HG03060 (cell line): ENCODE measurements around the gene CRY2.

ENCODE experiments used
- ATAC-seq: cut with Tn5 transposase; IDR thresholded peaks from one replicate; pipeline ENCODE4 v1.9.1; 2021; ENCODE audit warnings: low read depth, moderate number of reproducible peaks; ENCODE audit not compliant: unreplicated experiment

CRY2 gene

GRCh38 chr11:45913942-45914635 is 66.8 kb downstream of the CRY2 start:
- no peak for ATAC-seq

DNA sequence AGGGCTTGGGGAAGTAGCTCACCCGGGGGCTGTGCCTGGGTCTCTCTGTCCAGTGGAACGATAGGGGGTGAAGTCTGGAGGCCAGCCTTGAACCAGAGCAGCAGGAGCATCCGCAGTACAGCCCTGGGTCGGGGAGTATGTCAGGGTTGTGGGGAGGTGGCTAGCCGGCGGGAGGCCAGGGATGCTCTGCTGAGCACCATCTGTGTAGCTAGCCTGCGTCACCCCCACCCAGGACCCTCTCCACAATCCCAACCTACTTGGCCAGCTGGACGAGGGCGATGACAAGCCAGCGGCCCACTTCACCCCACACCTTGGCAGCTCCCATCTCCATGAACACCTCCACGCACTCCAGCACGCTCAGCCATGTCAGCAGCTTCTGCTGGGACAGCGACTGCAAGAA is 68.2 kb downstream of the CRY2 start:
- ATAC-seq, result no peak

DNA sequence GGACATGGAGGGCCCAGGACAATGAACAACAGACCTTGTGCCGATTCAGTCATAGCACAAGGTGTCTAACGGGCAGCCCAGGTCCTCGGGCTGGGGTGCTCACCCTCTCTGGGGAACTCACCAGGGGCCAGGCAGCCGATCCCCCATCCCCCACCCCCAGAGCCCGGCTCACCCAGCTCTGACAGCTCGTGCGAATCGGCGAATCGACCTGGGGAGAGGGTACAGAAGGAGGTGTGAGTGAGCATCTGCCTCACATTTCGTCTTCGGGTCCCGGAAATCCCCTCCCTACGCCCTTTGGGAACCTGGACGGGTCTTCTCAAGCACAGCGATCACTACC is 70.0 kb downstream of the CRY2 start:
- no peak for ATAC-seq

GRCh38 chr11:45917623-45918330 is 70.5 kb downstream of the CRY2 start, which contains the start of gene PEX16:
TSS of gene PEX16 (minus strand) at chr11:45917877. CDS start at chr11:45917811, 66 bp downstream.
- ATAC-seq, result peak; percentile 85

- no peak for ATAC-seq
Measured at GRCh38 chr11:45918331-45918941, 71.2 kb downstream of the CRY2 start.

DNA sequence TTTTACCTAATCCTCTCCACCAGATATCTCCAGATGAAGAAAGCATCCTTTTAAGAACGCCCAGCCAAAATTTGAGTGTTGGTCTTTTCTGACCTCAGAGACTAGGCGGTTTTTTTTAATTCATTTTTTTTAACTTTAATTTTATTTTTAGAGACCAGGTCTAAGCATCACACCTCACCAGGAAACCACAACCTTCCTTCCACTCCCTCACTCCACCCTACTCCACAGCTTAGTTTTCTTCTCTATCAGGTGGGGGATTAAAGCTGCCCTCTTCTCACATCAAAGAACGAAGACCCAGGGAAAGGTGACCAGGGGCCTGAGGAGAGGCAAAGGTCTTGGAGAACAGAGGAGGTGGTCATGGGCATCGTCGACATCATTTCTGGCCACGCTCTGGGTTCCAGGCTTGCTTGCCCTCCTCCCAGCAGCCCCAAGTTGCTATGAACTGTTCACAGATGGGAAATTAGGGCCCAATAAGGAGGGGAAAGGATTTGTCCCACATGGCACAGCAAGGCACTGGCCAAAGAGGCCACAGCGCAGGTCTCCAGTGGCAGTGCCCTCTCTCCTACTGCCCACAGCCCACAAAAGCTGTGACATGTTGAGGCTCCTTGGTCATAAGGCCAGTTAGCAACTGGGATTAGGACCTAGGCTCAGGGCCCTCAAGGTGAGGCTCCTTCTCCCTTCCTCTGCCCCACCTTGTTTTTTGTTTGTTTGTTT is 71.8 kb downstream of the CRY2 start:
- no peak for ATAC-seq

DNA sequence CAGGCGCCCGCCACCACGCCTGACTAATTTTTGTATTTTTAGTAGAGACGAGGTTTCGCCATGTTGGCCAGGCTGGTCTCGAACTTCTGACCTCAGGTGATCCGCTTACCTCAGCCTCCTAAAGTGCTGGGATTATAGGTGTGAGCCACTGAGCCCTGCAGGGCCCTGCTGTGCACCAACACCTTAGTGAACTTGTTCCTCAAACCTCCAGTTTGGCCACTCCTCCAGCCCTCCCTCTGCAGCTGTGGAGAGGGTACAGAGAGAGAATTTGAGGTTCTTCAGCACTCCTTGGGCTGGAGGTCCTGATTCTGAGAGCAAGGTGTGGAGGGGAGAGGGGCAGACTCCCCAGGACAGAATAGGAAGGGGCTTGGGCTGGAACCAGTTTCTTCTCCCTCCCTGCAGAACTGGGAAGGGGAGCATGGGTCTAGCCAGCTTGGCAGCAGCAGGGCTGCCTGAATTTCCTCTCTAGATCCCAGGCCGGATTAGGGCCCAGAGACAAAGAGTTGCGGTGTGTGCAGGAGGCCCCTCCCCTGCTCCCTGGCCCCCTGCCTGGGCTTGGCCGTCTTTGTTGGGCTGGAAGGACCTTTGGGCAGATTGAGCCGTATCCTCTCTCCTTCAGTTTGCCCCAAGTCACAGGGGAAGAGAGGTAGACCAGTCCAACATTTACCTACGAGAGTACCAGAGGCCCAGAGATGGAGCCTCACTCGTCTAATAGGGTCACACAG is 72.7 kb downstream of the CRY2 start:
- ATAC-seq, result no peak

DNA sequence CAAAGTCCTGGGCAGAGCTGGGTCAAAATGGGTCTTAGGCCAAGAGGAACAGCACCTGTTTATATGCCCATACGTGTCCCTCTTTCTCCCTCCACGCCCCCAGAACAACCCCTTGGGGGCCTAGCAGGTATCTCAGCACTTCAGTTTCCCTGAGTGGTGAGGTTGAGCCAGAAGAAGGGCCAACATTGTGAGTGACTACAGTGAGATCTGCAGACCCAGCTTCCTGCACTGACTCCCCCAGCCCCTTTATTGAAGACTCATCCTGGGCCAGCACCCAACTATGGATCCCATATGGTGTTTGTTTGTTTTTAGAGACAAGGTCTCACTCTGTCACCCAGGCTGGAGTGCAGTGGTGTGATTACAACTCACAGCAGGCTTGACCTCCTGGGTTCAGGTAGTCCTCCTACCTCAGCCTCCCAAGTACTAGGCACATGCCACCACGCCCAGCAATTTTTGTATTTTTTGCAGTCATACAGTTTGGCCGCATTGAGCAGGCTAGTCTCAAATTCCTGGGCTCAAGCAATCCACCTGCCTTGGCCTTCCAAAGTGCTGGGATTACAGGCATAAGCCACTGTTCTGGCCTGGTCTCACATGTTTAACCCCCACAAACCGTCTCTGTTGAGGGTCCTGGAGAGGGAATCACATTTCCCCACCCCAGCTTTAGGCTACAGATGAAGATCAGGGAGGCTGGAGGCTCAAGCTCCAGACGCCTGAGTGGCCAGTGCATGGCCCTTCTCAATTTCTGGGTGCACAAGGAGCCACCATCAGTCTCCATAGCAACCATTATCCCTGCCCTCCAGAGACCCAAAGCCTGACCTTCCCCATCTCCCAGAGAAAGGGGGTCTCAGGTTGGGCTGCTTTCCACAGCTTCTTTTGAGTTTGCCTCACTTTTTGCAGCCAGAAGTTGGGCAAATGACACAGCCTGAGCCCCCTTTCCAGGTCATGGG is 73.5 kb downstream of the CRY2 start:
- ATAC-seq, result no peak

DNA sequence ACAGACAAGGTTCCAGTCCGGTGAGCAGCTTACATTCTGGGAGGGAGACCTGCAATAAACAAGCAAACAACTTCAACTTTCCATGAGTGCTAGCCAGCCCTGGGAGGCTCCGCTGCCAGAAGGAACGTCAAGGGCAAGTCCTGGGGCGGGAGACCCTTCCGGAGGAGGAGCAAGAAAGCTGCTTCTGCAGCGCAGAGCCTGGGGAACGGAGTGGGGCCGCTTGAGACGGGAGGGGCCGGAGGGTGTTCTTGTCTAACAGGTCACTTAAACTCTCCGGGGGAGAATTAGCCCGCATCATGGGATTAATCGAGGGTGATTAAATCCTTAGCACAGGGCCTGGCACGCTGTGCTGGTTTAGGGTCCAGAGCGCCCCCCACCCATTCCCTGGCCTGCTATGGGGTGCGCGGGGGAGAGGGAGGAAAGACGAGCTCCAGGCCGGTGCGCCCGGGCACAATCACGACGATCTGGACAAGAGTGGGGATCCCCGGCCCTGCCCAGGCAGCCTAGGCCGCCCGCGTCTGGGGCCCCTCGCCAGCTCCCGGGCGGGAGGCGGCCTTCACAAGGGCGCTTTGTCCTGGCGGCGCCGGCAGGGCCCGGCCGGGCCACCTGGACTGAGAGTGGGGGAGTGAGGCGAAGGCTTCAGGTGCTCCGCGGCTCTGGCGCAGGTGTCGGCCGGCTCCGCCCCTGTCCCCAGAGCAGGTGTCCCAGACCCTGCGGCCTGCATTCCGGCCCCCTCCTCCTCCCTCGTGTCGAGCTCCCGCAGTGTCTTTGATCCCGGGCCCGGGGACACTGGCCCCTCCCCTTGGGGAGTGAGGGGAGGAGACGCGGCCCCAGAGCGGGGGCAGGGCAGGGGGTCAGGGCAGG is 74.5 kb downstream of the CRY2 start:
- ATAC-seq, result no peak

- ATAC-seq, result no peak
Measured at GRCh38 chr11:45922425-45923082, 75.3 kb downstream of the CRY2 start, which contains the start of gene LARGE2. TSS of gene LARGE2 (plus strand) at chr11:45922656. CDS start at chr11:45922883, 227 bp downstream.

DNA sequence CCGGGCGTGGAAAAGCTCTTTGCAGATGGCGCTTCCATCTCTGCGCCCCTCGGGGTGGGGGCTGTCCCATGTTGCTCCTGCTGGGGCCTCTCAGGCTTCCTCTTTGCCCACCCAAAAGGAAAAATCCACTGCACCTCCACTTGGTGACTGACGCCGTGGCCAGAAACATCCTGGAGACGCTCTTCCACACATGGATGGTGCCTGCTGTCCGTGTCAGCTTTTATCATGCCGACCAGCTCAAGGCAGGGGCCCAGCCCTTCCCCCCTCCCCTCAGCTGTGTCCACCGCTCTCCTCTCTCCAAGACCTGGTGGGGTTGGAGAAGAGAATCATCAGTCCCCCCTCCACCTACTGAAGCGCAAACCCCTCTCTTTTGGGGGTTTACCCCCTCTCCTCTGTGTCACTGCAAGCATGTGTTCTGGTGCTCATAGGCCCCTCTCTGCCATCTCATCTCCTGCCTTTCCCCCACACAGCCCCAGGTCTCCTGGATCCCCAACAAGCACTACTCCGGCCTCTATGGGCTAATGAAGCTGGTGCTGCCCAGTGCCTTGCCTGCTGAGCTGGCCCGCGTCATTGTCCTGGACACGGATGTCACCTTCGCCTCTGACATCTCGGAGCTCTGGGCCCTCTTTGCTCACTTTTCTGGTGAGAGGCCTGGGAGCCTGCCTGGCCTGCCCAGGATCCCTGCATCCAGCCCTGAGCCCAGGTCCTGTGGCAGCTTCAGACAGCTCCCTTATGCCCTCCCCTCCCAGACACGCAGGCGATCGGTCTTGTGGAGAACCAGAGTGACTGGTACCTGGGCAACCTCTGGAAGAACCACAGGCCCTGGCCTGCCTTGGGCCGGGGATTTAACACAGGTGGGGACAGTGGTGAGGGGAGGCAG is 77.0 kb downstream of the CRY2 start:
- ATAC-seq, result no peak

GRCh38 chr11:45924927-45925326 is 77.7 kb downstream of the CRY2 start:
- no peak for ATAC-seq

DNA sequence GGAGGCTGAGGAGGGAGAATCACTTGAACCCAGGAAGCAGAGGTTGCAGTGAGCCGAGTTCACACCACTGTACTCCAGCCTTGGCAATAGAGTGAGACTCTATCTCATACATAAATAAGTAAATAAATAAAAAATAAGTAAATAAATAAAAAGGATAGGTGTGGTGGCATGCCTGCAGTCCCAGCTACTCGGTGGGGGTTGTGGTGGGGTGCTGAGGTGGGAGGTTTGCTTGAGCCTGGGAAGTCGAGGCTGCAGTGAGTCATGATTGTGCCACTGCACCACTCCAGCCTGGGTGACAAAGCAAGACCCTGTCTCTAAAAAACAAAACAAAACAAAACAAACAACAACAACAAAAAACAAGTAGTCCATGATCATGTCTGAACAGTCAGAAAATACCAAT is 78.3 kb downstream of the CRY2 start:
- ATAC-seq, result no peak

DNA sequence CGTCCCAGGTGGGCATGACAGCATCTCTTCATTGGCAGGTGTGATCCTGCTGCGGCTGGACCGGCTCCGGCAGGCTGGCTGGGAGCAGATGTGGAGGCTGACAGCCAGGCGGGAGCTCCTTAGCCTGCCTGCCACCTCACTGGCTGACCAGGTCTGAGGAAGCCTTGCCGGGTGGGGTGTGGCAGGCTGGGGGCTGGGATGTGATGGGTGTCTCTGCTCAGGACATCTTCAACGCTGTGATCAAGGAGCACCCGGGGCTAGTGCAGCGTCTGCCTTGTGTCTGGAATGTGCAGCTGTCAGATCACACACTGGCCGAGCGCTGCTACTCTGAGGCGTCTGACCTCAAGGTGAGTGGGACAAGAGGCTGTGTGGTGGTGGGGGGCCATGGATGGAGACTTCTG is 78.7 kb downstream of the CRY2 start:
- no peak for ATAC-seq

GRCh38 chr11:45926536-45927331 is 79.5 kb downstream of the CRY2 start:
- ATAC-seq, result no peak

- no peak for ATAC-seq
Measured at GRCh38 chr11:45927332-45927683, 80.0 kb downstream of the CRY2 start.
